Cardiac septum (tissue), 1 donor: Measurements from ENCODE around the gene SLC25A14. TPM values are rescaled to one million over a fixed set of nuclear protein-coding genes. Genes with fewer than 3 reads are reported as not detected.
"Not testable (repeated sequence)": the region's sequence is repeated elsewhere in the genome, so short reads cannot be mapped to it uniquely, and the experiment has no call there.

ENCODE experiments used
- DNase-seq: peaks from one replicate; pipeline ENCODE4 v3.0.0-alpha.2; 2020; ENCODE audit warnings: low spot score
- intact Hi-C: fragments of 100-400 bp; cut with DNase I; formaldehyde crosslinking; loops from one replicate; pipeline ENCODE4 v1.14.0; 2022
- long read RNA-seq: library from polyadenylated mRNA; unstranded; transcript quantifications from one replicate; pipeline ENCODE4 v2.0.0, GENCODE V29; 2021
- total RNA-seq: library from RNA; stranded (reverse); fragmentation: NEBNext Ultra II Directional; extraction: Animal tissue kit (Norgen Biotek cat#: 25700); gene quantifications from one replicate; pipeline ENCODE4 v1.2.1, GENCODE V29; 2021
- donor health status: DM: no; HTN: no; CAD: no.

Gene SLC25A14
- total RNA-seq, result 6.0 TPM
- long read RNA-seq, partial matches to known transcripts, result 1 of 8 reads
- long read RNA-seq, other reads (novel, unspliced or antisense), result 4 of 8 reads

- intact Hi-C loops, result loop anchor here (10.0 kb wide), 1 partner anchor 565 kb away; the partner anchor contains the start of gene ENOX2
- peak; percentile 88 for DNase-seq
Observed at GRCh38 chrX:130339408-130340222, at the start of gene SLC25A14. Gene SLC25A14 (plus strand): TSS chrX:130339919. CDS start chrX:130340279, 360 bp downstream.

GRCh38 chrX:130295519-130296296 lies 44.0 kb upstream of the SLC25A14 start:
- intact Hi-C loops, result no loop called here

GRCh38 chrX:130296297-130296678 lies 43.4 kb upstream of the SLC25A14 start:
- intact Hi-C loops, result no loop called here
- DNase-seq, result no peak

More at GRCh38 chrX:130295519-130296296, 44.0 kb upstream of the SLC25A14 start:
- DNase-seq, result no peak

- no peak for DNase-seq
Observed at GRCh38 chrX:130296743-130297142, 43.0 kb upstream of the SLC25A14 start.

GRCh38 chrX:130299279-130300009 lies 40.3 kb upstream of the SLC25A14 start:
- intact Hi-C loops, result no loop called here
- no peak for DNase-seq

More at GRCh38 chrX:130296743-130297142, 43.0 kb upstream of the SLC25A14 start:
- intact Hi-C loops, result no loop called here

GRCh38 chrX:130300010-130300282 lies 39.8 kb upstream of the SLC25A14 start:
- intact Hi-C loops, result no loop called here
- no peak for DNase-seq

- intact Hi-C loops, result no loop called here
- no peak for DNase-seq
Observed at GRCh38 chrX:130301405-130301804, 38.3 kb upstream of the SLC25A14 start.

GRCh38 chrX:130301977-130302376 lies 37.7 kb upstream of the SLC25A14 start:
- intact Hi-C loops, result no loop called here
- DNase-seq, result no peak

- intact Hi-C loops, result no loop called here
- DNase-seq, result no peak
Observed at GRCh38 chrX:130304587-130305368, 34.9 kb upstream of the SLC25A14 start.

GRCh38 chrX:130319886-130320285 lies 19.8 kb upstream of the SLC25A14 start:
- intact Hi-C loops, DNase-seq: not testable (repeated sequence)

GRCh38 chrX:130321550-130321949 lies 18.2 kb upstream of the SLC25A14 start:
- intact Hi-C loops, result no loop called here

GRCh38 chrX:130330146-130330545 lies 9.6 kb upstream of the SLC25A14 start:
- intact Hi-C loops, result loop anchor here (10.0 kb wide), 1 partner anchor 575 kb away; the partner anchor contains the start of gene ENOX2
- DNase-seq, result no peak

More at GRCh38 chrX:130321550-130321949, 18.2 kb upstream of the SLC25A14 start:
- no peak for DNase-seq

GRCh38 chrX:130330706-130331105 lies 9.0 kb upstream of the SLC25A14 start:
- no peak for DNase-seq
- intact Hi-C loops, result loop anchor here (10.0 kb wide), 1 partner anchor 574 kb away; the partner anchor contains the start of gene ENOX2

GRCh38 chrX:130336531-130336930 lies 3.2 kb upstream of the SLC25A14 start:
- DNase-seq, result no peak
- intact Hi-C loops, result loop anchor here (10.0 kb wide), 1 partner anchor 568 kb away; the partner anchor contains the start of gene ENOX2

- intact Hi-C loops, result loop anchor here (10.0 kb wide), 1 partner anchor 566 kb away; the partner anchor contains the start of gene ENOX2
Observed at GRCh38 chrX:130338869-130339268, 850 bp upstream of the SLC25A14 start.

GRCh38 chrX:130340271-130340670 lies 552 bp downstream of the SLC25A14 start:
- intact Hi-C loops, result no loop called here

More at GRCh38 chrX:130338869-130339268, 850 bp upstream of the SLC25A14 start:
- DNase-seq, result not testable (repeated sequence)

GRCh38 chrX:130343411-130343810 lies 3.7 kb downstream of the SLC25A14 start:
- DNase-seq, result no peak
- intact Hi-C loops, result no loop called here

More at GRCh38 chrX:130340271-130340670, 552 bp downstream of the SLC25A14 start:
- no peak for DNase-seq

- DNase-seq, result no peak
- intact Hi-C loops, result no loop called here
Observed at GRCh38 chrX:130347321-130347720, 7.6 kb downstream of the SLC25A14 start.

- no peak for DNase-seq
- intact Hi-C loops, result no loop called here
Observed at GRCh38 chrX:130351567-130351966, 11.8 kb downstream of the SLC25A14 start.
